ENCODE measurements around the gene EIF1AX. TPM values are rescaled to one million over a fixed set of nuclear protein-coding genes. Genes with fewer than 3 reads are reported as not detected.
"Not testable (repeated sequence)": the region's sequence is repeated elsewhere in the genome, so short reads cannot be mapped to it uniquely, and the experiment has no call there.

EIF1AX gene
- polyA plus RNA-seq, 3 donors, result 18.4 to 62.7 (median 58.5) TPM

DNA sequence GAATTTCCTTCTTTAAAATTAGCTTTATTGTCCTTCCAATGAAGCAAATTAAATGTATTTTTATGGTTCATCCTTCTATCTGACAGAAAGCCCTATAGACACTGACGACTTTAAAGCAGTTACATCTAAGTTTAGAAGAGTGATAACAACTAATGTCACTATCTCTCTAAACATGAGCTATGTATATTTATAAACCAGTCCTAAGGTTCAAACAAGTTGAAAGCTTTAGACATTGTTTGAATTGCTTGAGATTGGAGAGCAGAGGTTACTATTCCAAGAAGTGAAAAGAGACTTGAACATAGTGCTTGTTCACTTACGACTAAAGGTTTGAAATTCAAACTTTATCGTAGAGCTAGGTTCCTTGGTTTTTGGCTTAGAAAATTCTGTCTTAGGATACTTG, 30.2 kb upstream of the EIF1AX start:
- no peak for DNase-seq
- WGBS (ENCODE audit: insufficient coverage), result no CpG with 5 or more reads among the region's 3 CpGs
- intact Hi-C loops (cut with micrococcal nuclease), result no loop called here
- Histone ChIP-seq H3K9ac (ENCODE audit: insufficient read depth, low read length, poor library complexity, severe bottlenecking) (no peak overlapping the region), H4K20me1 (ENCODE audit: insufficient read depth, low read length) (peaks cover 4% of the 10 kb centered on the region), H3K4me1 (ENCODE audit: control insufficient read depth in 1 of 2, insufficient read depth in 2 of 2, low read length in 2 of 2) (no peaks in the 10 kb centered on the region), H3K36me3 (replicated peaks in 1 of 2; ENCODE audit: control insufficient read depth in 1 of 2, insufficient read depth in 2 of 2, low read length in 2 of 2) (peaks cover 75 to 98% of the 10 kb centered on the region in 2 donors), H3K27ac (ENCODE audit: low read depth in 1 of 2, low read length in 2 of 2) (no peak overlapping the region), H3K9me3 (replicated peaks in 1 of 2; ENCODE audit: control insufficient read depth in 1 of 2, insufficient read depth in 1 of 2, low read length in 2 of 2) (no peaks in the 10 kb centered on the region), H2AFZ (ENCODE audit: insufficient read depth, low read depth, low read length, poor library complexity, severe bottlenecking) (no peak overlapping the region), H3K4me2 (replicated peaks; ENCODE audit: extremely low read depth, low read length, poor library complexity, severe bottlenecking) (no peak overlapping the region), H3K4me3 (replicated peaks in 1 of 3; ENCODE audit: low read depth in 2 of 3, low read length in 3 of 3) (no peak overlapping the region), H3K79me2 (ENCODE audit: insufficient read depth, low read length) (no peaks in the 10 kb centered on the region), H3K27me3 (ENCODE audit: control insufficient read depth in 2 of 2, insufficient read depth in 2 of 2, low read length in 2 of 2) (peaks cover 0 to 20% of the 10 kb centered on the region in 2 donors)
- no peak overlapping the region for H3K27ac Mint-ChIP-seq
- TF ChIP-seq, protein P1, sequence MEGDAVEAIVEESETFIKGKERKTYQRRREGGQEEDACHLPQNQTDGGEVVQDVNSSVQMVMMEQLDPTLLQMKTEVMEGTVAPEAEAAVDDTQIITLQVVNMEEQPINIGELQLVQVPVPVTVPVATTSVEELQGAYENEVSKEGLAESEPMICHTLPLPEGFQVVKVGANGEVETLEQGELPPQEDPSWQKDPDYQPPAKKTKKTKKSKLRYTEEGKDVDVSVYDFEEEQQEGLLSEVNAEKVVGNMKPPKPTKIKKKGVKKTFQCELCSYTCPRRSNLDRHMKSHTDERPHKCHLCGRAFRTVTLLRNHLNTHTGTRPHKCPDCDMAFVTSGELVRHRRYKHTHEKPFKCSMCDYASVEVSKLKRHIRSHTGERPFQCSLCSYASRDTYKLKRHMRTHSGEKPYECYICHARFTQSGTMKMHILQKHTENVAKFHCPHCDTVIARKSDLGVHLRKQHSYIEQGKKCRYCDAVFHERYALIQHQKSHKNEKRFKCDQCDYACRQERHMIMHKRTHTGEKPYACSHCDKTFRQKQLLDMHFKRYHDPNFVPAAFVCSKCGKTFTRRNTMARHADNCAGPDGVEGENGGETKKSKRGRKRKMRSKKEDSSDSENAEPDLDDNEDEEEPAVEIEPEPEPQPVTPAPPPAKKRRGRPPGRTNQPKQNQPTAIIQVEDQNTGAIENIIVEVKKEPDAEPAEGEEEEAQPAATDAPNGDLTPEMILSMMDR (IDR thresholded peaks at IDR 0.05), result no peak
- H3K27me3 Mint-ChIP-seq (ENCODE audit: low read depth in 3 of 3), result peaks cover 0 to 20% (median 0%) of the 10 kb centered on the region in 3 donors
- H3K36me3 Mint-ChIP-seq, result peaks cover 45 to 56% of the 10 kb centered on the region in 2 donors
- H3K4me1 Mint-ChIP-seq, result no peaks in the 10 kb centered on the region
- H3K4me3 Mint-ChIP-seq, result no peak overlapping the region
- H3K9me3 Mint-ChIP-seq, result no peaks in the 10 kb centered on the region

DNA sequence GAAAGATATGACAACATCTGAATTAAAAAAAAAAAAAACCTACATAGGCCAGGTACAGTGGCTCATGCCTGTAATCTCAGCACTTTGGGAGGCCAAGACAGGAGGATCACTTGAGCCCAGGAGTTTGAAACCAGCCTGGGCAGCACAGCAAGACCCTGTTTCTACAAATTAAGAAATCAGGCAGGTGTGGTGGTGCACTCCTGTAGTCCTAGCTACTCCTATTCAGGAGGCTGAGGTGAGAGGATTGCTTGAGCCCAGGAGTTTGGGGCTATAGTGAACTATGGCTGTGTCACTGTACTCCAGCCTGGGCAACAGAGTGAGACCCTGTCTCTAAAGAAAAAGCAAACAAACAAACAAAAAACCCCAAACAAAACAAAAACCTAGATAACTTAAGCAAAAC, 20.9 kb upstream of the EIF1AX start:
- H3K27me3 ChIP-seq (ENCODE audit: control insufficient read depth in 2 of 2, insufficient read depth in 2 of 2, low read length in 2 of 2), result peaks cover 0 to 21% of the 10 kb centered on the region in 2 donors
- peaks cover 13% of the 10 kb centered on the region for H4K20me1 ChIP-seq (ENCODE audit: insufficient read depth, low read length)
- H3K4me1 Mint-ChIP-seq; H3K9ac ChIP-seq (ENCODE audit: insufficient read depth, low read length, poor library complexity, severe bottlenecking); H3K9me3 Mint-ChIP-seq; intact Hi-C loops (cut with micrococcal nuclease); H3K79me2 ChIP-seq (ENCODE audit: insufficient read depth, low read length); H3K9me3 ChIP-seq (replicated peaks in 1 of 2; ENCODE audit: control insufficient read depth in 1 of 2, insufficient read depth in 1 of 2, low read length in 2 of 2); H2AFZ ChIP-seq (ENCODE audit: insufficient read depth, low read depth, low read length, poor library complexity, severe bottlenecking); DNase-seq; H3K4me3 ChIP-seq (replicated peaks in 1 of 3; ENCODE audit: low read depth in 2 of 3, low read length in 3 of 3); H3K27ac ChIP-seq (ENCODE audit: low read depth in 1 of 2, low read length in 2 of 2); H3K4me1 ChIP-seq (ENCODE audit: control insufficient read depth in 1 of 2, insufficient read depth in 2 of 2, low read length in 2 of 2); H3K4me2 ChIP-seq (replicated peaks; ENCODE audit: extremely low read depth, low read length, poor library complexity, severe bottlenecking); H3K4me3 Mint-ChIP-seq: not testable (repeated sequence)
- Mint-ChIP-seq H3K27ac (peak overlapping the region in 1 of 7 donors; percentile 48), H3K27me3 (ENCODE audit: low read depth in 3 of 3) (peaks cover 0 to 32% (median 0%) of the 10 kb centered on the region in 3 donors), H3K36me3 (peaks cover 49 to 55% of the 10 kb centered on the region in 2 donors)
- peaks cover 56 to 86% of the 10 kb centered on the region in 2 donors for H3K36me3 ChIP-seq (replicated peaks in 1 of 2; ENCODE audit: control insufficient read depth in 1 of 2, insufficient read depth in 2 of 2, low read length in 2 of 2)
